HCT116 (cell line): ENCODE data around the gene EID1. TPM values are rescaled to one million over a fixed set of nuclear protein-coding genes. Genes with fewer than 3 reads are reported as not detected.

Experiments used
- ATAC-seq: fragments of 200-7000 bp; cut with Tn5 transposase; 2 replicates; pipeline ENCODE4 v1.9.1; 2020; ENCODE audit warnings: mild to moderate bottlenecking, moderate library complexity
- BruUV-seq: library from RNA; stranded (reverse); fragments of 400-500 nt; replicated peaks from 2 replicates; lab custom pipeline; 2021; lab: Mats Ljungman, UMichigan
- CTCF ChIA-PET: fragments of 300-600 bp; sonication (Branson Sonifier 250); formaldehyde crosslinking; loops from one replicate; lab custom pipeline; 2021; ENCODE audit warnings: antibody characterized with exemption; lab: Charles Lee
- POLR2A ChIA-PET: fragments of 300-600, 350-600 bp; sonication (Branson Sonifier 250); formaldehyde crosslinking; loops from one replicate; lab custom pipeline; 2021; ENCODE audit warnings: antibody characterized with exemption; lab: Charles Lee
- RAD21 ChIA-PET, 2 experiments: fragments of 300-600 bp; sonication (Branson Sonifier 250); formaldehyde crosslinking; loops; one replicate each; lab custom pipeline; 2023; ENCODE audit warnings: low total read pairs in 2 of 2; ENCODE audit not compliant: uncharacterized antibody in 2 of 2, unreplicated experiment in 2 of 2, low non-redundant PET in 1 of 2; lab: Charles Lee
- DNase-seq: peaks from one replicate; pipeline ENCODE4 v3.0.0-alpha.2; 2010; ENCODE audit warnings: low read depth, low spot score
- H2AFZ ChIP-seq: fragments of 200-600 bp; shearing (Covaris generic), sonication (generic); 2 replicates; pipeline ENCODE4 v1.6.1; 2017; ENCODE audit warnings: low read depth, mixed run types, mixed read lengths, antibody characterized with exemption, low read length; ENCODE audit not compliant: poor library complexity, severe bottlenecking
- H3K27ac ChIP-seq: 2 replicates; pipeline ENCODE4 v1.5.1; 2012; ENCODE audit warnings: low read depth, low read length
- H3K27me3 ChIP-seq: fragments of 200-600 bp; sonication (generic); 2 replicates; pipeline ENCODE4 v1.6.1; 2016; ENCODE audit warnings: mixed run types, low read length, mixed read lengths; ENCODE audit not compliant: insufficient read depth
- H3K36me3 ChIP-seq, 2 experiments: fragments of 200-500 bp in 1 of 2; fragments of 200-600 bp in 1 of 2; sonication (Bioruptor generic) in 1 of 2; sonication (generic) in 1 of 2; 2 replicates each; pipeline versions ENCODE4 v1.5.1 to v1.6.1; 2014 to 2016; ENCODE audit warnings: low read length in 2 of 2, inconsistent platforms in 1 of 2, mixed read lengths in 1 of 2, mixed run types in 1 of 2; ENCODE audit not compliant: insufficient read depth in 2 of 2, control insufficient read depth in 1 of 2
- H3K4me1 ChIP-seq, 2 experiments: fragments of 200-600 bp in 1 of 2; sonication (generic) in 1 of 2; 2 replicates each; pipeline versions ENCODE4 v1.5.1 to v1.6.1; 2012 to 2017; ENCODE audit warnings: low read length in 2 of 2, inconsistent platforms in 1 of 2, mild to moderate bottlenecking in 1 of 2, mixed read lengths in 1 of 2, mixed run types in 1 of 2, moderate library complexity in 1 of 2; ENCODE audit not compliant: insufficient read depth in 2 of 2, control insufficient read depth in 1 of 2
- H3K4me2 ChIP-seq: fragments of 200-600 bp; sonication (generic); 2 replicates; pipeline ENCODE4 v1.6.1; 2017; ENCODE audit warnings: mixed run types, low read length, mixed read lengths
- H3K4me3 ChIP-seq, 2 experiments: fragments of 200-600 bp in 1 of 2; sonication (generic) in 1 of 2; replicated peaks in 1 of 2; 2 replicates each; pipeline ENCODE4 v1.5.1; 2011 to 2016; ENCODE audit warnings: low read length in 2 of 2, control low read depth in 1 of 2, low read depth in 1 of 2, mild to moderate bottlenecking in 1 of 2, mixed read lengths in 1 of 2, mixed run types in 1 of 2
- H3K79me2 ChIP-seq: fragments of 200-600 bp; sonication (generic); 2 replicates; pipeline ENCODE4 v1.6.1; 2017; ENCODE audit warnings: mild to moderate bottlenecking, mixed run types, low read length, moderate library complexity, mixed read lengths; ENCODE audit not compliant: insufficient read depth
- H3K9ac ChIP-seq: fragments of 200-600 bp; sonication (generic); 2 replicates; pipeline ENCODE4 v1.6.1; 2016; ENCODE audit warnings: low read length, mixed read lengths
- H3K9me2 ChIP-seq: fragments of 200-600 bp; sonication (generic), shearing (Covaris generic); 2 replicates; pipeline ENCODE4 v1.6.1; 2017; ENCODE audit warnings: mixed run types, mild to moderate bottlenecking, moderate library complexity; ENCODE audit not compliant: insufficient read depth
- H3K9me3 ChIP-seq, 2 experiments: fragments of 200-500 bp in 1 of 2; fragments of 200-600 bp in 1 of 2; sonication (Bioruptor generic) in 1 of 2; sonication (generic) in 1 of 2; 2 replicates each; pipeline ENCODE4 v1.6.1; 2014 to 2017; ENCODE audit warnings: low read length in 2 of 2, mixed read lengths in 2 of 2, inconsistent platforms in 1 of 2, low read depth in 1 of 2, mild to moderate bottlenecking in 1 of 2, mixed run types in 1 of 2, moderate library complexity in 1 of 2; ENCODE audit not compliant: control insufficient read depth in 1 of 2, insufficient read depth in 1 of 2
- H4K20me1 ChIP-seq: fragments of 200-600 bp; sonication (generic), shearing (Covaris generic); 2 replicates; pipeline ENCODE4 v1.6.1; 2017; ENCODE audit warnings: mixed run types, mild to moderate bottlenecking, moderate library complexity; ENCODE audit not compliant: insufficient read depth
- CBX3 ChIP-seq: IDR thresholded peaks from 2 replicates; pipeline ENCODE4 v1.6.1; 2012; ENCODE audit warnings: low read depth
- CEBPB ChIP-seq: IDR thresholded peaks from 2 replicates; pipeline ENCODE4 v1.6.1; 2012; ENCODE audit warnings: low read depth
- EGR1 ChIP-seq: IDR thresholded peaks from 2 replicates; pipeline ENCODE4 v1.6.1; 2012; ENCODE audit warnings: low read depth
- ELF1 ChIP-seq: IDR thresholded peaks from 2 replicates; pipeline ENCODE4 v1.6.1; 2012; ENCODE audit warnings: low read depth, borderline replicate concordance
- EZH2 ChIP-seq: fragments of 200-600 bp; sonication (generic); IDR thresholded peaks from 2 replicates; pipeline ENCODE4 v1.6.1; 2017; ENCODE audit warnings: antibody characterized with exemption, mixed run types
- EZH2phosphoT487 ChIP-seq: fragments of 200-600 bp; IDR thresholded peaks from 2 replicates; pipeline ENCODE4 v1.6.1; 2018; ENCODE audit warnings: antibody characterized with exemption, borderline replicate concordance
- FOSL1 ChIP-seq: IDR thresholded peaks from 2 replicates; pipeline ENCODE4 v1.6.1; 2012; ENCODE audit warnings: low read depth
- JUND ChIP-seq: IDR thresholded peaks from 2 replicates; pipeline ENCODE4 v1.6.1; 2012
- POLR2A ChIP-seq: IDR thresholded peaks from 2 replicates; pipeline ENCODE4 v1.7.0; 2011; ENCODE audit warnings: borderline replicate concordance; ENCODE audit not compliant: insufficient read depth, insufficient read length; ENCODE audit errors: extremely low read depth
- POLR2AphosphoS5 ChIP-seq: IDR thresholded peaks from 2 replicates; pipeline ENCODE4 v1.6.1; 2011; ENCODE audit warnings: mild to moderate bottlenecking, low read depth, low read length, moderate library complexity
- RAD21 ChIP-seq: IDR thresholded peaks from 2 replicates; pipeline ENCODE4 v1.6.1; 2012; ENCODE audit warnings: low read depth, mild to moderate bottlenecking
- SIN3A ChIP-seq: IDR thresholded peaks from 2 replicates; pipeline ENCODE4 v1.6.1; 2012; ENCODE audit warnings: low read depth
- SRF ChIP-seq: IDR thresholded peaks from 2 replicates; pipeline ENCODE4 v1.6.1; 2012; ENCODE audit warnings: low read depth
- TCF7L2 ChIP-seq: IDR thresholded peaks from 2 replicates; pipeline ENCODE4 v1.7.0; 2011; ENCODE audit warnings: borderline replicate concordance, inconsistent platforms; ENCODE audit not compliant: insufficient read depth, insufficient read length; ENCODE audit errors: extremely low read depth
- intact Hi-C: fragments of 100-400 bp; cut with micrococcal nuclease; formaldehyde crosslinking; loops from 2 replicates; pipeline ENCODE4 v1.10.0; 2022
- total RNA-seq: library from RNA; stranded (reverse); gene quantifications from one replicate; pipeline ENCODE4 v1.2.1, GENCODE V29; 2021; ENCODE audit not compliant: unreplicated experiment
- TF ChIP-seq, protein P1 (sequence below): IDR thresholded peaks from 2 replicates; pipeline ENCODE4 v1.6.1; 2012; ENCODE audit warnings: low read depth
- TF ChIP-seq, protein P2 (sequence below): IDR thresholded peaks from 2 replicates; pipeline ENCODE4 v1.6.1; 2012
- TF ChIP-seq, protein P3 (sequence below): IDR thresholded peaks from 2 replicates; pipeline ENCODE4 v1.6.1; 2012
- TF ChIP-seq, protein P4 (sequence below), 3 experiments: fragments of 200-600 bp in 1 of 3; sonication (generic) in 1 of 3; IDR thresholded peaks in 2 of 3; conservative IDR thresholded peaks in 1 of 3; 2 replicates each; pipeline ENCODE4 v1.5.1; 2012 to 2017; ENCODE audit warnings: low read depth in 2 of 3, low read length in 2 of 3, antibody characterized with exemption in 1 of 3, borderline replicate concordance in 1 of 3, control low read depth in 1 of 3, mild to moderate bottlenecking in 1 of 3, mixed read lengths in 1 of 3, mixed run types in 1 of 3, moderate library complexity in 1 of 3; ENCODE audit not compliant: insufficient read depth in 1 of 3
- TF ChIP-seq, protein P5 (sequence below): IDR thresholded peaks from 2 replicates; pipeline ENCODE4 v1.6.1; 2011; ENCODE audit warnings: mild to moderate bottlenecking, low read length, moderate library complexity; ENCODE audit not compliant: insufficient replicate concordance; ENCODE audit errors: extremely low read depth

EID1 gene
- total RNA-seq, 1 experiment from 2014 or later, result 68.6 TPM

DNA sequence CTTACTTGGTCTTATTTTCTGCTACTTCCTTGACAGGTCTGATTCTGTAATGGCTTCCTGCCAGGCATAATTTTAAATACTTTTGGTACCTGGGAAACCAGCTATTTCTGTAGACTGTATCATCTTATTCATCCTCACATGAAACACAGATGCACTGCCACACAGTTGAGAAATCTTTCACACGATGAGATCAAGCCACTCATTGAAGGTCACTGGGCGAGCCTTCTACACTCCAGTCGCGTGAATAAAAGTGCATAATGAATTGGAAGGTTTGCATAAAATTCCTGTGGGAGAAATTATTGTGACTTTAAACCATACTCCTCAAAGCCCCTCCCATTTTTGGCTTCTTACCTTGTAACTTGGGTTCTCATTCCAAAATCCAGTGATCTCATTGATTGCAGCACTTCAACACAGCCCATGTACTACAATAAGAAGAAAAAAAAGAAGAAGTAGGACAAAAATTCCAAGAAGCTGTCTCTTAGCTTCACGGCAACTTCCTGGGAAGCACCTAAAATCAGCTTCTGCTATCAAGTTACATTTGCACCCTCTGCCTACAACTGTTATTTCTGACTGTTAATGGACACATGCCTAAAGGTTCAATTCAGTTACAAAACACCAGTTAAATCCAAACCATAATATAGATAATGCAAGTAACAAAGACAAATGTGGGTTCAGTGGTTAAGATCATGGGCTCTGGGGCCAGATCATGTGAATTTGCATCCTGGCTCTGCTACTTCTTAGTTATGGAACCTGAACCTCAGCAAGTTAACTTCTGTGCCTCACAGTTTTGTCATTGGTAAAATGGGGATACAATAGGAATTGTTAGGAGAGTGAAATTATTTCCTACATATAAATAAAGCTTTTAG is 46.8 kb downstream of the EID1 start:
- no peaks in the 10 kb centered on the region for H3K9me2 ChIP-seq
- H3K27me3 ChIP-seq, result no peaks in the 10 kb centered on the region
- H3K4me1 ChIP-seq, result peaks cover 7 to 14% of the 10 kb centered on the region in 2 experiments; a peak in 2 of 4 replicates
- no peak overlapping the region for H3K4me3 ChIP-seq
- H3K9ac ChIP-seq, result no peak overlapping the region
- intact Hi-C loops, result no loop called here
- ChIA-PET CTCF (no interaction called here), POLR2A (interaction anchor here (0.5 to 1.2 kb wide), 2 partner anchors 15 to 498 kb away, joined by 3 read pairs; no protein-coding TSS in a partner anchor), RAD21 (no interaction called here)
- no peaks in the 10 kb centered on the region for H3K79me2 ChIP-seq
- no peaks in the 10 kb centered on the region for H3K36me3 ChIP-seq
- no peak overlapping the region for H3K27ac ChIP-seq
- no peaks in the 10 kb centered on the region for H4K20me1 ChIP-seq
- H3K9me3 ChIP-seq, result no peaks in the 10 kb centered on the region
- ATAC-seq (no peak), DNase-seq (no peak)
- H2AFZ ChIP-seq, result no peak overlapping the region
- BruUV-seq, result no TSS peak
- no peak overlapping the region for H3K4me2 ChIP-seq
- TF ChIP-seq JUND, result no peak
- no peak for TF ChIP-seq TCF7L2
- TF ChIP-seq SRF, result no peak
- TF ChIP-seq, protein P1, sequence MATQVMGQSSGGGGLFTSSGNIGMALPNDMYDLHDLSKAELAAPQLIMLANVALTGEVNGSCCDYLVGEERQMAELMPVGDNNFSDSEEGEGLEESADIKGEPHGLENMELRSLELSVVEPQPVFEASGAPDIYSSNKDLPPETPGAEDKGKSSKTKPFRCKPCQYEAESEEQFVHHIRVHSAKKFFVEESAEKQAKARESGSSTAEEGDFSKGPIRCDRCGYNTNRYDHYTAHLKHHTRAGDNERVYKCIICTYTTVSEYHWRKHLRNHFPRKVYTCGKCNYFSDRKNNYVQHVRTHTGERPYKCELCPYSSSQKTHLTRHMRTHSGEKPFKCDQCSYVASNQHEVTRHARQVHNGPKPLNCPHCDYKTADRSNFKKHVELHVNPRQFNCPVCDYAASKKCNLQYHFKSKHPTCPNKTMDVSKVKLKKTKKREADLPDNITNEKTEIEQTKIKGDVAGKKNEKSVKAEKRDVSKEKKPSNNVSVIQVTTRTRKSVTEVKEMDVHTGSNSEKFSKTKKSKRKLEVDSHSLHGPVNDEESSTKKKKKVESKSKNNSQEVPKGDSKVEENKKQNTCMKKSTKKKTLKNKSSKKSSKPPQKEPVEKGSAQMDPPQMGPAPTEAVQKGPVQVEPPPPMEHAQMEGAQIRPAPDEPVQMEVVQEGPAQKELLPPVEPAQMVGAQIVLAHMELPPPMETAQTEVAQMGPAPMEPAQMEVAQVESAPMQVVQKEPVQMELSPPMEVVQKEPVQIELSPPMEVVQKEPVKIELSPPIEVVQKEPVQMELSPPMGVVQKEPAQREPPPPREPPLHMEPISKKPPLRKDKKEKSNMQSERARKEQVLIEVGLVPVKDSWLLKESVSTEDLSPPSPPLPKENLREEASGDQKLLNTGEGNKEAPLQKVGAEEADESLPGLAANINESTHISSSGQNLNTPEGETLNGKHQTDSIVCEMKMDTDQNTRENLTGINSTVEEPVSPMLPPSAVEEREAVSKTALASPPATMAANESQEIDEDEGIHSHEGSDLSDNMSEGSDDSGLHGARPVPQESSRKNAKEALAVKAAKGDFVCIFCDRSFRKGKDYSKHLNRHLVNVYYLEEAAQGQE, result no peak
- TF ChIP-seq EGR1, result no peak
- no peak for TF ChIP-seq EZH2
- TF ChIP-seq, protein P2, sequence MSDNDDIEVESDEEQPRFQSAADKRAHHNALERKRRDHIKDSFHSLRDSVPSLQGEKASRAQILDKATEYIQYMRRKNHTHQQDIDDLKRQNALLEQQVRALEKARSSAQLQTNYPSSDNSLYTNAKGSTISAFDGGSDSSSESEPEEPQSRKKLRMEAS, result no peak
- no peak for TF ChIP-seq CBX3
- no peak for TF ChIP-seq ELF1
- TF ChIP-seq POLR2AphosphoS5, result no peak
- TF ChIP-seq, protein P3, sequence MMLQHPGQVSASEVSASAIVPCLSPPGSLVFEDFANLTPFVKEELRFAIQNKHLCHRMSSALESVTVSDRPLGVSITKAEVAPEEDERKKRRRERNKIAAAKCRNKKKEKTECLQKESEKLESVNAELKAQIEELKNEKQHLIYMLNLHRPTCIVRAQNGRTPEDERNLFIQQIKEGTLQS, result no peak
- TF ChIP-seq POLR2A, result no peak
- TF ChIP-seq, protein P4, sequence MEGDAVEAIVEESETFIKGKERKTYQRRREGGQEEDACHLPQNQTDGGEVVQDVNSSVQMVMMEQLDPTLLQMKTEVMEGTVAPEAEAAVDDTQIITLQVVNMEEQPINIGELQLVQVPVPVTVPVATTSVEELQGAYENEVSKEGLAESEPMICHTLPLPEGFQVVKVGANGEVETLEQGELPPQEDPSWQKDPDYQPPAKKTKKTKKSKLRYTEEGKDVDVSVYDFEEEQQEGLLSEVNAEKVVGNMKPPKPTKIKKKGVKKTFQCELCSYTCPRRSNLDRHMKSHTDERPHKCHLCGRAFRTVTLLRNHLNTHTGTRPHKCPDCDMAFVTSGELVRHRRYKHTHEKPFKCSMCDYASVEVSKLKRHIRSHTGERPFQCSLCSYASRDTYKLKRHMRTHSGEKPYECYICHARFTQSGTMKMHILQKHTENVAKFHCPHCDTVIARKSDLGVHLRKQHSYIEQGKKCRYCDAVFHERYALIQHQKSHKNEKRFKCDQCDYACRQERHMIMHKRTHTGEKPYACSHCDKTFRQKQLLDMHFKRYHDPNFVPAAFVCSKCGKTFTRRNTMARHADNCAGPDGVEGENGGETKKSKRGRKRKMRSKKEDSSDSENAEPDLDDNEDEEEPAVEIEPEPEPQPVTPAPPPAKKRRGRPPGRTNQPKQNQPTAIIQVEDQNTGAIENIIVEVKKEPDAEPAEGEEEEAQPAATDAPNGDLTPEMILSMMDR (IDR thresholded peaks at IDR 0.05 in 2 of 3, conservative IDR thresholded peaks at IDR 0.05 in 1 of 3; ENCODE audit: borderline replicate concordance in 1 of 3, insufficient read depth in 1 of 3, low read depth in 2 of 3, low read length in 2 of 3), result no peak
- TF ChIP-seq CEBPB, result no peak
- no peak for TF ChIP-seq FOSL1
- no peak for TF ChIP-seq EZH2phosphoT487
- no peak for TF ChIP-seq SIN3A
- TF ChIP-seq RAD21, result no peak
- TF ChIP-seq, protein P5, sequence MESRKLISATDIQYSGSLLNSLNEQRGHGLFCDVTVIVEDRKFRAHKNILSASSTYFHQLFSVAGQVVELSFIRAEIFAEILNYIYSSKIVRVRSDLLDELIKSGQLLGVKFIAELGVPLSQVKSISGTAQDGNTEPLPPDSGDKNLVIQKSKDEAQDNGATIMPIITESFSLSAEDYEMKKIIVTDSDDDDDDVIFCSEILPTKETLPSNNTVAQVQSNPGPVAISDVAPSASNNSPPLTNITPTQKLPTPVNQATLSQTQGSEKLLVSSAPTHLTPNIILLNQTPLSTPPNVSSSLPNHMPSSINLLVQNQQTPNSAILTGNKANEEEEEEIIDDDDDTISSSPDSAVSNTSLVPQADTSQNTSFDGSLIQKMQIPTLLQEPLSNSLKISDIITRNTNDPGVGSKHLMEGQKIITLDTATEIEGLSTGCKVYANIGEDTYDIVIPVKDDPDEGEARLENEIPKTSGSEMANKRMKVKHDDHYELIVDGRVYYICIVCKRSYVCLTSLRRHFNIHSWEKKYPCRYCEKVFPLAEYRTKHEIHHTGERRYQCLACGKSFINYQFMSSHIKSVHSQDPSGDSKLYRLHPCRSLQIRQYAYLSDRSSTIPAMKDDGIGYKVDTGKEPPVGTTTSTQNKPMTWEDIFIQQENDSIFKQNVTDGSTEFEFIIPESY, result no peak
